ENCODE data around the gene PFKFB1.

PFKFB1 gene

DNA sequence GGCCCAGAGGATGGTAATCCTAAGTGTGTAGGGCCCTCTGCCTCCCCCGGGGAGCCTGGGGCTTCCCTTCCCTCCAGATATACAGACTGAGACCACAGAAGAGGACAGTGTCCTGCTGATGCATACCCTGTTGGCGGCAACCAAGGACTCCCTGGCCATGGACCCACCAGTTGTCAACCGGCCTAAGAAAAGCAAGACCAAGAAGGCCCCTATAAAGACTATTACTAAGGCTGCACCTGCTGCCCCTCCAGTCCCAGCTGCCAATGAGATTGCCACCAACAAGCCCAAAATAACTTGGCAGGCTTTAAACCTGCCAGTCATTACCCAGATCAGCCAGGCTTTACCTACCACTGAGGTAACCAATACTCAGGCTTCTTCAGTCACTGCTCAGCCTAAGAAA is 71.4 kb downstream of the PFKFB1 start:
- DNase-seq (ENCODE audit: low spot score) = no peak

DNA sequence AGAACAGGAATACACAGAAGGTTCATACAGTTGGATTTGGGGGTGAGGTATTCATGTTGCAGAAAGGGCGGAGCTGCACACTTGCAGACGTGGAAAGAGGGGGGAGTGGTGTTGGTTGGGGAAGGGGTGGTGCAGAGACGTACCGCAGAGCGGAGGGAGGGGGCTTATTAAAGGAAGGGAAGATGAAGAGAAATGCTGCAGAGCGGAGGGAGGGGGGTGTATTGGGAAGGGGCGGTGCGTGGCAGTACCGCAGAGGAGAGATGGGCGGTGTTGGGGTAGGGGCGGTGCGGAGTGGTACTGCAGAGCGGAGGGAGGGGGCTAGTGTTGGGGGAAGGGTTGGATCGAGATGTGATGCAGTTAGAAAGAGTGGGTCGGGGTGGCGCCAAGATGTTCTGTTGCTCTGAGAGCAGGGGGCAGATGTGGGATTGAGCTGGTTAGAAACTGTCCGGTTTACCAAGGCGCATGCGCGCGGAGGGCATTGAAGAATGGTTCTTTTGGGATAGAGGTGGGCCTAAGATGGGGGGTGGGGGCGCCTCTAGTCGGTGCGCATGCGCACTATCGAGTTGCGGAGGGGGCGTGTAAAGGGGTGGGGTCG is 72.5 kb downstream of the PFKFB1 start:
- peak; percentile 60 for DNase-seq (ENCODE audit: low spot score)

DNA sequence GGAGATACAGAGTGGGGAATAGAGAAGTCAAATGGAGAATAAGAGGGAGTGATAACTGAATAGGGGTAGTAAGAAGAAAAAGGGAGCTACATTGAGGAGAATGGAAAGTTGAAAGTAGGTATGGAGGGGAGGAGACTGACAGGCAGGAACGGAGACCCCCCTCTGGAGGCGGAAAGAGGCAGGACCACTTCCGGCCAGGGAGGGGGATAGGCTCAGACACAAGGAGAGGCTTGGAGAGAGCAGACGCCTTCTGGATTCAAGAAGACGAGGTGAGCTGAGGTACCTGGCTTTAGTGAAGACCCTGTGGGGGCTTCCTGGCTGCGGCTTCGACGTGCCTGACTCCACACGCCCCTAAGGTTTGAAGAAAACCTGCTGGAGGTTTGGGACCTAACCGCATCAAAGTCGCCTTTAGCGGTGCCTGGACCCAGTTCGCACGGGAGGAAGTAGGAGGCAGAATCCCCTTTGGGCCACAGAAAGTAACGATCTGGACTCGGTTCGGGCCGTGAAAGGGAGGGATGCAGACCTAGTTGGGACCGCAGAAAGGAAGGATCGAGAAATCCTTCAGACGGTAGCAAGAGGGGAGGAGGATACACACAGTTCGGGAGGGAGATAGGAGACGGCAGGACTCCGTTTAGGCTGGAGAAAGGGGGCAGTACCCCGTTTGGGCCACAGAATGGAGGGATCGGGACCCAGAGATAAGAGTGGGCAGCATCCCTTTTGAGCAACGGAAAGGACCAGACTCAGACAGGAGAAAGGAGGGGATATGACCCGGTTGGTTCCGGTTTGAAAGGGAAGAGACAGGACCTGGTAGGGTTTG is 73.2 kb downstream of the PFKFB1 start, which contains the start of gene TRO:
Gene TRO, plus strand, starts transcription at position 215 of the 817 bp plus-strand sequence. CDS start 1,423 bp downstream, outside the sequence.
- DNase-seq (ENCODE audit: low spot score) = no peak

DNA sequence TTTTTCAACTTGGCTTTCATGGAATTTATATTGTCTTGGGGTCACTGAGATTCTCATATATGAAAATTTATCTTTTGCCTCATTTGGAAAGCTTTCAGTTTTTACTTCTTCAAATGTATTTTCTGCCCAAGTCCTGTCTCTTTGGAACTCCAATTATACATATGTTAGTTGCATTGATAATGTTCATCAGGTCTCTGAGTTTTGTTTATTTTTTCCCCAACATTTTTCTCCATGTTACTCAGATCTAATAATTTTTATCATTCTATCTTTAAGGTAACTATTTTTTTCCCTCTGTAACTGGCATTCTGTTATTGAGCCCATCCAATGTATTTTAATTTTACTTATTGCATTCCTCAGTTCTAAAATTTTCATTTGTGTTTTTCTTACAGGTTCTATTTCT is 84.0 kb downstream of the PFKFB1 start:
- no peak for DNase-seq (ENCODE audit: low spot score)

DNA sequence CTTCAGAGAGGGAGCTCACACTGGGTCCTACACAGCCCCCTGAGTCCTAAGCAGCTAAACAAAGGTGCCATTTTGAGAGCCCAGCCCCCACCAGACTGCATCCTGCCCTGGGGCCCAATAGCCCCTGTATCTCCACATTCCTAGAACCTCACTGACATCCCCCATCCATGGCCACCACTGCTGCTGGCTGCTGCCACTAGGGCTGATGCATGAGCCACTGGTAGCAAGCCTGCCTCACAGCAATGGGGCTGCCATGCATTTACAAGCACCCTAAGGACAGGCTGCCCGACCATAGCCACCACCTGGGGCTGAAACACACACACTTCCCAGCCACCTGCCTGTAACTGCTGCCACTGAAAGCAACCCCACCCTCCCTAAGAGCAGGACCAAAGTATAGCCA is 99.8 kb downstream of the PFKFB1 start:
- no peak for DNase-seq (ENCODE audit: low spot score)

DNA sequence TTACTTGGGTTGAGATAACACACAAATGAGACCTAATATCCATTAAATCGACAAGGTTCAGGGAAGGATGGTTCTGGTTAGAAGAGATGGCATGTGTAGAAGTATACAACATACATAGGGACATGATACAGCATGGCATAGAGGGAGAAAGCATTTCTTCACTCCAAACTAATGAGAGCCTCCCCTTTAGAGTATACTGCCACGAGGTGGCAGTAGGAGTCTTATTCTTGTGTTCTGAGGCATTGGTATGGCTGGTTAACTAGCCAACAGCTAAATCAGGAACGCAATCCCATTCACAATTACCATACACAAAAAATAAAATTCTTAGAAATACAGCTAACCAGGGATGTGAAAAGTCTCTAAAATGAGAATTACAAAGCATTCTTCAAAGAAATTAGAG is 102.4 kb downstream of the PFKFB1 start:
- no peak for DNase-seq (ENCODE audit: low spot score)

DNA sequence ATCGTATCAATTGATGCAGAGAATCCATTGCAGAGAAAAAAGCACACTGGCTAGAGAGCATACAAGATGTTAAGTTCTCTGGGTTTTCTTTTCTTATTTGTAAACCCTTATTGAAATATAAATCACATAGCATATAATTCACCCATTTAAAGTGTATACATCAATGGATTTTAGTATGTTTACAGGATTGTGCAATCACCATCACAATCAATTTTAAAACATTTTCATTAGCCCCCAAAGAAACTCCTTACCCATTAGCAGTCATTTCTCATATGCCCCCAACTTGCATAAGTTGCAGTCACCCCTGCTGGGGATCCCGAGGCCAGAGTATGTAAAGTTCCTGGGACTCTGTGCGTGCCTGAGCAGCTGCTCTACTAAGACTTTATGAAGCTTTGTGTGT is 108.2 kb downstream of the PFKFB1 start:
- DNase-seq (ENCODE audit: low spot score) = no peak

All from hepatic stellate cell (primary cell).